Omental fat pad (tissue), 4 donors: ENCODE results near the gene INTS1. TPM values are rescaled to one million over a fixed set of nuclear protein-coding genes. Genes with fewer than 3 reads are reported as not detected.
A peak's percentile ranks its signal among the peaks of the same experiment; 100 is the strongest.

Experiments used
- ATAC-seq: fragments of 150-250 bp; one replicate; pipeline ENCODE4 v1.9.1; 2016; ENCODE audit warnings: mild to moderate bottlenecking, moderate library complexity; ENCODE audit not compliant: low FRiP score
- DNase-seq: peaks from one replicate; pipeline ENCODE4 v3.0.0-alpha.2; 2019; ENCODE audit warnings: low spot score
- total RNA-seq, 4 donors: library from RNA; depleted of rRNA; stranded (reverse); fragments of >200 nt; gene quantifications; one replicate each; pipeline ENCODE4 v1.1.0, GENCODE V29; 2016
- TF ChIP-seq, protein P1 (sequence below), 3 donors: fragments of 450-650 bp; IDR thresholded peaks; one replicate each; pipeline ENCODE4 v1.5.1; 2016 to 2017; ENCODE audit warnings: antibody characterized with exemption in 3 of 3, mild to moderate bottlenecking in 3 of 3, moderate library complexity in 2 of 3

INTS1 gene
- total RNA-seq, 4 donors from 2014 or later: 22.4 to 39.4 (median 32.0) TPM

DNA sequence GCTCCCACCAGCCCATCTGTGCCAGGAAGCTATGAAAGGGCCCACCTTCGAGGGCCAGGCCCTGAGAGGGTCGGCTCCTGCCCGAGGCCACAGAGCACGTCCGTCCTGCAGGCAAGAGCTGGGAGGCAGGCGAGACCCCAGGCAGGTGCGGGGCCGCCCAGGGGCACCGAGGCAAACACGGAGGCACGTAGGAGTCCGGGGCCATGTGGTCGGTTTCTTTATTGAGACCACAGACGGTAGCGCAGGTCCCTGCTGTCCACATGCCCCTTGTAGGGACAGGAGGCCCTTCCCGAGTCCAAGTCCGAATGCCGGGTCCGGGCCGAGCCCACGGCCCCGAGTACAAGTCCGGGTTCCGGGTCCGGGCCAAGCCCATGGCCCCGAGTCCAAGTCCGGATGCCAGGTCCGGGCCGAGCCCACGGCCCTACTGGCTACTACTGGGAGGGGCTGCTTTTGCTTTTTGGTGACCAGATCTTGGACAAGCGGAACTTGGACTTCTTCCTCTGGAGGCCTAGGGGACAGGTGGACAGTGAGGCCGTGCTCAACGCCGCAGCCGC, 69.9 kb downstream of the INTS1 start:
- TF ChIP-seq, protein P1, sequence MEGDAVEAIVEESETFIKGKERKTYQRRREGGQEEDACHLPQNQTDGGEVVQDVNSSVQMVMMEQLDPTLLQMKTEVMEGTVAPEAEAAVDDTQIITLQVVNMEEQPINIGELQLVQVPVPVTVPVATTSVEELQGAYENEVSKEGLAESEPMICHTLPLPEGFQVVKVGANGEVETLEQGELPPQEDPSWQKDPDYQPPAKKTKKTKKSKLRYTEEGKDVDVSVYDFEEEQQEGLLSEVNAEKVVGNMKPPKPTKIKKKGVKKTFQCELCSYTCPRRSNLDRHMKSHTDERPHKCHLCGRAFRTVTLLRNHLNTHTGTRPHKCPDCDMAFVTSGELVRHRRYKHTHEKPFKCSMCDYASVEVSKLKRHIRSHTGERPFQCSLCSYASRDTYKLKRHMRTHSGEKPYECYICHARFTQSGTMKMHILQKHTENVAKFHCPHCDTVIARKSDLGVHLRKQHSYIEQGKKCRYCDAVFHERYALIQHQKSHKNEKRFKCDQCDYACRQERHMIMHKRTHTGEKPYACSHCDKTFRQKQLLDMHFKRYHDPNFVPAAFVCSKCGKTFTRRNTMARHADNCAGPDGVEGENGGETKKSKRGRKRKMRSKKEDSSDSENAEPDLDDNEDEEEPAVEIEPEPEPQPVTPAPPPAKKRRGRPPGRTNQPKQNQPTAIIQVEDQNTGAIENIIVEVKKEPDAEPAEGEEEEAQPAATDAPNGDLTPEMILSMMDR (IDR thresholded peaks at IDR 0.05): no peak
- no peak for ATAC-seq
- DNase-seq: no peak

DNA sequence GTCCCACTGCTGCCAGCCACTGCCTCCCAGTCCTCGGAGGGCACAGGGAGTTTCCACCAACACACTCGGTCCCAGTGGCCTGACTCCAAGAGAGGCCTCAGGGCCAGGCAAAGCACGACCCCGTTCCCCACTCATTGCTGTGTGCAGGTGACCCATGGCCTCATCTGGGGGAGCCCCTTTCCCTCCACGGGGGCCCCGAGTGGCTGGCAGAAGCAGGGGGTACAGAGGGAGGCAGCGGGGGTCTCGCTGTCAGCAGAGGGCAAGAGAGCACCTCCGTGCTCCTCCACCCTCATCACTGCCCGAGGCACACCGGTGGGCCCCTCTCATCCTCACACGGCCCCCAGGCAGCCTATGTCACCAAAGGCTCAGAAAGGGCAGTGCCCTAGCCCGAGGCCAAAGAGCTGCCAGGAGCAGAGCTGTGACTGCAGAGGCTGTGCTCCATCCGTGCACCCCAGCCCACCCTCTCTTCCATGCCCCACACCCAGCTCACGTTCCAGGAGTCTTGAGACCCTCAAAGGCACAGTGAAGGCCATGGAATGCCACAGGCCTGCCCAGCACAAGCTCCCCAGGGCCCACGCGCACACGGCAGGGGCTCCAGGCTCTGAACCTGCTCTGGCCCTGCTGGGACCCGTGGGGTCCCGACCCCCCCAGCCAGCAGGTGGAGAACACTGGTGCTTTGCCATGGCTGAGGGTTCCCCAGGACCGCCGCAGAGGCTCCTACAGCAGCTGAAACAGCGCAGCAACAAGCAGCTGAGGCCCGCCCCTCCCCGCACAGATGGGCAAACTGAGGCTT, 70.9 kb downstream of the INTS1 start:
- DNase-seq (no peak), ATAC-seq (no peak)
- TF ChIP-seq, protein P1 (IDR thresholded peaks at IDR 0.05): no peak

DNA sequence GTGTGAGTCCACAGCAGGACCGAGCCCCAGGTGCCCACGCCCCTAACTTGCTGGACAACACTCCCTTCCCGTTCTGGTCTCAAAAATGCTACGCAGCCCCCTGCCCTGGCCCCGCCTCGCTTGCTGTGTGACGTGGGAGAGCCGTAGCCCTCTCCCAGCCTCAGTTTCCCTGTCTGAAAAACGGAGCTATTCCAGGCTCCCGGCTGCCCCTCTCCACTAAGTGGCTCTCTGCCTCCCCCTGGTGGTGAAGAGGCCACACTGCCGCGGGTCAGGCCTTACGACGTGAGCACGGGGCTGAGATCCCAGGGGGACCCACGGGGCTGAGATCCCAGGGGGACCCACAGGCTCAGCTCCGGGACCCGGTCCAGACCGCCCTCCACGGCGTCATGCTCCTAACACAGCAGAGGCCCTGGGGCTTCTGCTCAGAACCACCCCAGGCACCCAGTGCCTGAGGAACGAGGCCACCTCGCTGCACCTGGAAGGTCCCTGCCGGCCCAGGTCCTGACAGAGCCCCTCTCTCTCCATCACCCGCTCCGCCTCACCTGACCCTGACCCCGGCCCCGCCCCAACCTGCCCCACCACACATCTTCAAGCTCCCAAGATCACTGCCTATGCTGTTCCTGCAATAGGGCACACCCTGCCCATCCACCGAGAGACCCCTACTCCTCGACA, 71.6 kb downstream of the INTS1 start:
- TF ChIP-seq, protein P1 (IDR thresholded peaks at IDR 0.05): peak in 2 of 3 donors; percentile 64 to 77
- DNase-seq (peak; percentile 74), ATAC-seq (no peak)

DNA sequence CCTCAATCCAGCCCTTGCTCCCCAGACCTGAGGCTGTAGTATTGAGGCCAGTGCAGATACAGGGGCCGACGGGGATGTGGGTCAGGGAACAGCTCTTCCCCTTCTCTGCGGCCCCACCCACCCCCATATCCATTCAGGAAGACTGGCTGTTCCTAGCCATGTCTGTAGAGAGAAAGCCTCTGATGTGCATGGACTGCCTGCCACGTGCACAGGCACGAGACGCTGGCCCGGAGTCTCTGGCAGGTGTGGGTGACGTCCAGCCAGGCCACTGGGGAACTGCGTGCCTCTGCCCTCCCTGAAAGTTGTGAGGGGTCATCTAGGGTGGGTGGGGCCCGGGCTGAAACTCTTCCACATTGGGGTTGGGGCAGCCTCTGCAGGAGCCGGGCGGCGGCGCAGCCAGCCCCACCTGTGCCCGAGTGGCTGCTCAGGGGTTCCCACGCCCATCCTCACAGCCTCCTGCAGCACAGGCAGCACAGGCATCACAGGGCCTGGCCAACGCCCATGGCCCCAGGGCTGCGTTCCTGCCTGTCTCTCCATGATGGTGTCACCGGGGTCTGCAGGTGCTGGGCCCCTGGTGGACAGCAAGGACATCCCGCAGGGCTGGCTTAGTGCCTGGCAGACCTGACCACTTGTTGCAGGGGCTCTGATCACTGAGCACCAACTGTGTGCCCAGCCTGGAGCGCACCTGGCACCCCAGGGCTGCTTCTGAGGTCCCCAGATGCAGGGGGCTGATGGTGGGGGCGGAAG, 72.4 kb downstream of the INTS1 start:
- DNase-seq (no peak), ATAC-seq (no peak)
- TF ChIP-seq, protein P1 (IDR thresholded peaks at IDR 0.05): no peak

DNA sequence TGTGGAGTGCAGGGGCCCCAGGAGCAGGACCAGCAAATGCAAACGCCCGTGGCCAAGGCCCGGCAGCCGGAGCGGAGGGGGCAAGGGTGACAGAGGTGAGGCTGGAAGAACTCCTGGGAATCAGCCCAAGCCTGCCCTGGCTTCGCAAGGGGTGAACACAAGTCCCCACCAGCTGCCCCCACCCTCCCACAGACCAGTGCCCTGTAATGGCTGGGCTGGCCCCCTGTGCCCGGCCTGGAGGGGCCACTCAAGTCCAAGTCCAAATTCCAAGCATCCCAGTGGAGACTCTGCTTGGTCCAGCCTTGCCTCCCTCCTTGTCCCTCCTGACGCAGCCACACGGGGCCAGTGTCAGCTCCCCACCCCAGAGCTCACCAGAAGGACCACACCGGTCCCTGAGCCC, 73.0 kb downstream of the INTS1 start:
- ATAC-seq (no peak), DNase-seq (no peak)
- TF ChIP-seq, protein P1 (IDR thresholded peaks at IDR 0.05): no peak

DNA sequence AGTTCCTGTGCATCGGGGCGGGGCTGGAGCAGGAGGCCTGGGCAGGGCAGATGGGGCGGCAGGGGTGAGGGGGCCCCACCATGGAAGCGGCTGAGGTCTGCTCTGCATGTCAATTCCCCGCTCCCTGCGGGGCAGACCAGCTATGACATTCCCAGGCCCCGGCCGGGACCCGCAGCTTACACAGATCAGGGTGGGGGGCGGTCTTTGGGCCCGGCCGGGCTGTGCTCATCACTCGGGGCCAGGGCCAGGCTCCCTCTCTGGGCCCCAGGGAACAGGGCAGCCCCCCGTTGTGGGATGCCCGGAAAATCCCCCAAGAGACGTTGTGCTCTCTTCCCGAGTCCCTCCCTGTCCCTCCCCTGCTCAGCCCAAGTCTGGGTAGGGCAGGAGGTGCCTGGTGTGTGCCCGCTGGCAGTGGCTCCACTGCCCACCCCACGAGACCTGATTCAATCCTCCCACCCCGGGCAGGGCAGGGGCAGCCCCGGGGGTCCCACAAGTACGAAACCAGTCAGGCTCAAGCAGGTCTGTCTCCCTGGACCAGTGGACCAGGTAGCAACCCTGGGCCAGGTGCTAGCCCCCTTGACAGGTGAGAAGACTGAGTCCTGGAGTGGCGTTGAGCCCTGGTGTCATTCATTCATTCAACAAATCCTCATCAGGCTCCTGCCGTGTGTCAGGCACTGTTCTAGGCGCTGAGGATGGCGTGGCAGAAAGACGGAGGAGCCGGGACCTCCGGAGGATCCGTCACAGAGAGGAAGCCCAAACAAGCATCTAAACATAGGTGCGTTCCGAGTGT, 73.9 kb downstream of the INTS1 start:
- DNase-seq (no peak), ATAC-seq (no peak)
- TF ChIP-seq, protein P1 (IDR thresholded peaks at IDR 0.05): no peak
